HepG2 (cell line): ENCODE data around the gene KIF19. TPM values are rescaled to one million over a fixed set of nuclear protein-coding genes. Genes with fewer than 3 reads are reported as not detected.
A peak's percentile ranks its signal among the peaks of the same experiment; 100 is the strongest.

Source experiments
- BHLHE40 ChIP-seq: IDR thresholded peaks from 2 replicates; pipeline ENCODE4 v1.6.1; 2011; ENCODE audit warnings: low read length, improper control_type of control experiment
- CEBPB ChIP-seq: IDR thresholded peaks from 2 replicates; pipeline ENCODE4 v1.6.1; 2011; ENCODE audit warnings: low read depth, low read length, improper control_type of control experiment, borderline replicate concordance
- HHEX ChIP-seq: IDR thresholded peaks from 2 replicates; pipeline ENCODE4 v1.6.1; 2016; ENCODE audit warnings: control low read depth
- HIVEP1 ChIP-seq: sonication (generic); formaldehyde crosslinking; IDR thresholded peaks from 2 replicates; pipeline ENCODE4 v1.4.0; 2020; ENCODE audit warnings: mild to moderate bottlenecking, missing genetic modification reagents
- HMG20A ChIP-seq: IDR thresholded peaks from 2 replicates; pipeline ENCODE4 v1.6.1; 2016; ENCODE audit warnings: borderline replicate concordance
- HOXA9 ChIP-seq: sonication (generic); formaldehyde crosslinking; IDR thresholded peaks from 2 replicates; pipeline ENCODE4 v1.8.1; 2022; ENCODE audit warnings: missing genetic modification reagents, mild to moderate bottlenecking, moderate library complexity, borderline replicate concordance
- ISX ChIP-seq: sonication (generic); formaldehyde crosslinking; conservative IDR thresholded peaks from 2 replicates; pipeline ENCODE4 v1.5.0; 2020; ENCODE audit warnings: missing genetic modification reagents
- KLF13 ChIP-seq: sonication (generic); formaldehyde crosslinking; IDR thresholded peaks from 2 replicates; pipeline ENCODE4 v1.4.0; 2020; ENCODE audit warnings: mild to moderate bottlenecking, missing genetic modification reagents
- KMT2A ChIP-seq: sonication (generic); formaldehyde crosslinking; IDR thresholded peaks from 2 replicates; pipeline ENCODE4 v1.4.0; 2020; ENCODE audit warnings: missing genetic modification reagents
- MXD4 ChIP-seq: IDR thresholded peaks from 2 replicates; pipeline ENCODE4 v1.6.1; 2016; ENCODE audit warnings: mild to moderate bottlenecking, missing biosample characterization, missing genetic modification reagents
- MYC ChIP-seq: sonication (generic); formaldehyde crosslinking; IDR thresholded peaks from 2 replicates; pipeline ENCODE4 v1.9.0; 2021; ENCODE audit warnings: missing genetic modification reagents, borderline replicate concordance
- NFE2 ChIP-seq: sonication (generic); formaldehyde crosslinking; IDR thresholded peaks from 2 replicates; pipeline ENCODE4 v1.4.0; 2020; ENCODE audit warnings: missing genetic modification reagents
- NKX3-1 ChIP-seq: sonication (generic); formaldehyde crosslinking; IDR thresholded peaks from 2 replicates; pipeline ENCODE4 v1.5.0; 2020; ENCODE audit warnings: missing genetic modification reagents
- PAX8 ChIP-seq: sonication (generic); formaldehyde crosslinking; IDR thresholded peaks from 2 replicates; pipeline ENCODE4 v1.8.0; 2022; ENCODE audit warnings: mild to moderate bottlenecking, missing genetic modification reagents, borderline replicate concordance
- RAD21 ChIP-seq: fragments of 450-650 bp; formaldehyde crosslinking; IDR thresholded peaks from 2 replicates; pipeline ENCODE4 v1.5.0; 2020; ENCODE audit warnings: mild to moderate bottlenecking
- RARG ChIP-seq: sonication (generic); formaldehyde crosslinking; IDR thresholded peaks from 2 replicates; pipeline ENCODE4 v1.4.0; 2020; ENCODE audit warnings: low read depth, mild to moderate bottlenecking, missing genetic modification reagents
- SMAD1 ChIP-seq: sonication (generic); formaldehyde crosslinking; IDR thresholded peaks from 2 replicates; pipeline ENCODE4 v1.4.0; 2020; ENCODE audit warnings: missing genetic modification reagents, low read depth, mild to moderate bottlenecking, borderline replicate concordance
- SMC3 ChIP-seq: IDR thresholded peaks from 2 replicates; pipeline ENCODE4 v1.6.1; 2011; ENCODE audit warnings: low read length, improper control_type of control experiment
- TAF1 ChIP-seq: sonication (generic); formaldehyde crosslinking; IDR thresholded peaks from 2 replicates; pipeline ENCODE4 v1.4.0; 2020; ENCODE audit warnings: missing genetic modification reagents
- TCF7L2 ChIP-seq: IDR thresholded peaks from 2 replicates; pipeline ENCODE4 v1.6.1; 2011; ENCODE audit warnings: mild to moderate bottlenecking, low read depth, low read length, moderate library complexity
- ZBTB20 ChIP-seq: sonication (generic); formaldehyde crosslinking; IDR thresholded peaks from 2 replicates; pipeline ENCODE4 v1.8.1; 2023; ENCODE audit warnings: missing genetic modification reagents, low read depth, mild to moderate bottlenecking, borderline replicate concordance
- ZBTB4 ChIP-seq: sonication (generic); formaldehyde crosslinking; IDR thresholded peaks from 2 replicates; pipeline ENCODE4 v1.4.0; 2020; ENCODE audit warnings: missing genetic modification reagents, mild to moderate bottlenecking, borderline replicate concordance
- ZBTB44 ChIP-seq: sonication (generic); formaldehyde crosslinking; IDR thresholded peaks from 2 replicates; pipeline ENCODE4 v1.4.0; 2020; ENCODE audit warnings: missing genetic modification reagents
- ZNF225 ChIP-seq: sonication (generic); formaldehyde crosslinking; IDR thresholded peaks from 2 replicates; pipeline ENCODE4 v1.4.0; 2020; ENCODE audit warnings: mild to moderate bottlenecking, missing genetic modification reagents
- ZNF670 ChIP-seq: sonication (generic); formaldehyde crosslinking; IDR thresholded peaks from 2 replicates; pipeline ENCODE4 v1.8.0; 2022; ENCODE audit warnings: mild to moderate bottlenecking, missing genetic modification reagents, borderline replicate concordance
- ZNF839 ChIP-seq: sonication (generic); formaldehyde crosslinking; IDR thresholded peaks from 2 replicates; pipeline ENCODE4 v1.4.0; 2020; ENCODE audit warnings: missing genetic modification reagents, mild to moderate bottlenecking, borderline replicate concordance
- ZNF891 ChIP-seq: sonication (generic); formaldehyde crosslinking; IDR thresholded peaks from 2 replicates; pipeline ENCODE4 v1.5.0; 2020; ENCODE audit warnings: mild to moderate bottlenecking, missing genetic modification reagents
- ZSCAN9 ChIP-seq: IDR thresholded peaks from 2 replicates; pipeline ENCODE4 v1.6.1; 2016; ENCODE audit warnings: borderline replicate concordance
- polyA plus RNA-seq, 8 experiments: library from polyadenylated mRNA; depleted of rRNA in 3 of 8; stranded (reverse) in 7 of 8; unstranded in 1 of 8; fragments of >200 nt; fragmentation: Illumina TruSeq in 4 of 8; extraction: Trizol in 4 of 8; gene quantifications; 2 replicates each; pipeline versions ENCODE4 v1.2.1 to v1.2.3, GENCODE V29; 2011 to 2016; ENCODE audit warnings: low read depth in 4 of 8, missing spikeins in 1 of 8, mixed read lengths in 1 of 8; ENCODE audit not compliant: insufficient read depth in 1 of 8
- total RNA-seq, 5 experiments: library from RNA; depleted of rRNA; stranded (reverse); fragments of >200 nt; fragmentation: Illumina TruSeq; extraction: Trizol; gene quantifications; 2 replicates each; pipeline ENCODE4 v1.2.3, GENCODE V29; 2016; ENCODE audit warnings: low read depth in 1 of 5

Gene KIF19
- total and polyA plus RNA-seq, 2 of the 13 experiments (the other 11 are each of a cell fraction or from before 2014, with no cell fraction given): not detected

- TF ChIP-seq ISX: no peak
- TF ChIP-seq ZSCAN9 (CRISPR knock-in tag): no peak
- no peak for TF ChIP-seq KLF13 (CRISPR knock-in tag)
- TF ChIP-seq HHEX (CRISPR knock-in tag): no peak
- no peak for TF ChIP-seq ZNF670 (CRISPR knock-in tag)
- no peak for TF ChIP-seq HMG20A (CRISPR knock-in tag)
- no peak for TF ChIP-seq NFE2 (CRISPR knock-in tag)
- no peak for TF ChIP-seq PAX8
- TF ChIP-seq ZNF891 (CRISPR knock-in tag): peak; percentile 46; the same call in 1 of the 2 replicates
- TF ChIP-seq ZBTB4 (CRISPR knock-in tag): peak; percentile 22; the same call in 1 of the 2 replicates
- peak; percentile 21; the same call in 1 of the 2 replicates for TF ChIP-seq TAF1 (CRISPR knock-in tag)
- no peak for TF ChIP-seq KMT2A (CRISPR knock-in tag)
- TF ChIP-seq SMAD1 (CRISPR knock-in tag): 0 out of 2 replicates have a peak, but pooled peaks have one; percentile 26
- no peak for TF ChIP-seq TCF7L2
- no peak for TF ChIP-seq BHLHE40
- peak; percentile 86; the same call in 1 of the 2 replicates for TF ChIP-seq ZNF839 (CRISPR knock-in tag)
- TF ChIP-seq NKX3-1 (CRISPR knock-in tag): no peak
- TF ChIP-seq HOXA9 (CRISPR knock-in tag): no peak
- TF ChIP-seq ZNF225 (CRISPR knock-in tag): no peak
- TF ChIP-seq ZBTB44 (CRISPR knock-in tag): no peak
- no peak for TF ChIP-seq ZBTB20 (CRISPR knock-in tag)
- no peak for TF ChIP-seq HIVEP1 (CRISPR knock-in tag)
- TF ChIP-seq RAD21: peak; percentile 89
- no peak for TF ChIP-seq CEBPB
- TF ChIP-seq MYC (CRISPR knock-in tag): peak; percentile 6; the same call in 1 of the 2 replicates
- no peak for TF ChIP-seq MXD4 (CRISPR knock-in tag)
- peak; percentile 77 for TF ChIP-seq SMC3
- TF ChIP-seq RARG (CRISPR knock-in tag): no peak
These were observed 42.5 kb downstream of the KIF19 start (continued) for GRCh38 chr17:74368341-74369081.
